G401.6 (cell line): ENCODE results near the gene ADAMTS15.

Source experiments
- FAIRE-seq: peaks from 2 replicates; lab custom pipeline; 2012; peaks lifted over from hg19 to GRCh38; lab: Jason Lieb, UNC

The ADAMTS15 gene

GRCh38 chr11:130418210-130418609 is 30.2 kb upstream of the ADAMTS15 start:
- FAIRE-seq: no peak

DNA sequence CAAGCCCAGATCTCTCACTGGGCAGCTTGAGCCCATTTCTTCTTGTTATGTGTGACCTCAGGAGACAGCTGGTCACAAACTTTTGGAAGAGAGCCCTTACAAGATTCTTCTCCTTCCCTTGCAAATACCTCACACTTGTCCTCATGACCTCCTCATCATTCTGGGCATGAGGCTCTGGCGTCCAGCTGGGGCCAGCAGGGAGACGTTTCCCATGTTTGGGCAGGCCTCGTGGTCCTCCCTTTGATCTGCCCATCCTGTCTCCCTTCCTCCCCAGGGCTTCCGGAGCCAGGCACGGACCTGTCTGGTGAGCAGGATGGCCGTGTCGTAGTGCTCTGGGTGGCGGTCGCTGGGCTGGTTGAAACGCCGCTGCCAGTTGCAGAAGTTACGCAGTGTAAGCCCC is 29.7 kb upstream of the ADAMTS15 start:
- no peak for FAIRE-seq

DNA sequence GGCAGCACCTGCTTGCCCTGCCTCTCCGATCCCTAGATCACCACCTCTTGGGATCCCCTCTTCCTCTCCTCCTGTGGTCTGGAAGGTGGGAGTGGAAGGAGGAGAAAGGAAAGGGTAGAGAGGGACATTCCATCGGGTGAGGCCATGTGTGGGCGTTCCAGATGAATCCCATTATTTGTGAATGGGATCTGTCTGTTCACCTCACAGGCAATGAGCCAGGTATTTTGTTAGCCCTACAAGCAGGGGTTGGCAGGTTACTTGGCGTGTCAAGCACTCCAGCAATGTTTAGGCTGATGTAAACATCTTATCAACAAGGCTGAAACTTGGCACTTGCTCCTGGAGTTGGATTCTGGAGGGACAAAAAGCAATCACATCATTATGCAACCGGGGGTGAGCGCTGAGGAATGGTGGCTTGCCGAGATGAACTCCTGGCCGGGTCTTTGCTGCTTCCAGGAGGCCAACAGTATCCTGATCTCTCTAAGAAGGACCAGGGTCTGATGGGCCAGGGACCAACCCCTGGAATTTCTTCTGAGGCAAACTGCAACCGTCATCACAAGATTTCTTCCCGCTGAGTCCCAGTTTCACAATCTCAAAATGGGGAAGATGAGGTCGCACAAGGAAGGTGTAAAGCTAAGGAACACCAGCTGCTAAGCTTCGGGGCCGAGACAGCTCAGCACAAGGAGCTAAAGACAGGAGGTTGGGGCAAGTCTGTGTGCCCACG is 27.8 kb upstream of the ADAMTS15 start:
- FAIRE-seq: no peak

DNA sequence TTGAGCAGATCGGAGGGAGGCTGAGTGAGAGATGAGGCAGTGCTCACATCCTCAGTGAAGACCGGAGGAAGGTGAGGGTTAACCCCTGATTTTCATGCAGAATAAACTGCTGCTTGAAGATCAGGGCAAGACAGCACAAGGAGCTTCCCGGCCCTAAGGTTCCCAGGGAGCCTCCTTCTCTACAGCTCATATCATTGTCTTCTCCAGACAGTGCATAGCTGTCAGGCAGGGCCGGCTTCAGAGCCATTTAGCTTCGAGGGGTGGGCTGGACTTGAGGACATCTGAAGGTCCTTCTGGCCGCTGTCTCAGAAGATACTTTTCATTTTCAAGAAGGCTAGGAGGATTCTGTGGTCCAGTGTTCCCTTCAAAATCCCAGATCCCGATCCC is 27.3 kb upstream of the ADAMTS15 start:
- FAIRE-seq: no peak

DNA sequence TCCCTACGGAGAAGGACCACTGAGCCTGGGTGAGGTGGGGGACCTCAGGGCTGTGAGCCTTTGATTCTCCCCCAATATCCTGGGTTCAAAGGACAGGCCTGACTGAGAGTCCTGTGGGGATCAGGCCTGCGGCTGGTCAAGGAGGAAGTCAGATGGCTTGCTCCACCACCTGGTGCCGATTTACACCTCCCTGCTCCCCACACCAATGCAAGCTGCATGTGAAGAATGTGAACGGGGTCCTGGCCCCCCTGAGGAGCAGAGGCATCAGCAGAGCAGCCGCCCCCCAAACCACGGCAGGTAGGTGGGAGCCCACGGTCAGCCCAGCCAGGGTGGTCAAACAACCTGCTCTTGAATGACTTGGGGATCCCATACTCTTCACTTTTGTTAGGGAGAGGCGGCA is 26.7 kb upstream of the ADAMTS15 start:
- FAIRE-seq: no peak

GRCh38 chr11:130422251-130422995 is 26.0 kb upstream of the ADAMTS15 start:
- FAIRE-seq: no peak

DNA sequence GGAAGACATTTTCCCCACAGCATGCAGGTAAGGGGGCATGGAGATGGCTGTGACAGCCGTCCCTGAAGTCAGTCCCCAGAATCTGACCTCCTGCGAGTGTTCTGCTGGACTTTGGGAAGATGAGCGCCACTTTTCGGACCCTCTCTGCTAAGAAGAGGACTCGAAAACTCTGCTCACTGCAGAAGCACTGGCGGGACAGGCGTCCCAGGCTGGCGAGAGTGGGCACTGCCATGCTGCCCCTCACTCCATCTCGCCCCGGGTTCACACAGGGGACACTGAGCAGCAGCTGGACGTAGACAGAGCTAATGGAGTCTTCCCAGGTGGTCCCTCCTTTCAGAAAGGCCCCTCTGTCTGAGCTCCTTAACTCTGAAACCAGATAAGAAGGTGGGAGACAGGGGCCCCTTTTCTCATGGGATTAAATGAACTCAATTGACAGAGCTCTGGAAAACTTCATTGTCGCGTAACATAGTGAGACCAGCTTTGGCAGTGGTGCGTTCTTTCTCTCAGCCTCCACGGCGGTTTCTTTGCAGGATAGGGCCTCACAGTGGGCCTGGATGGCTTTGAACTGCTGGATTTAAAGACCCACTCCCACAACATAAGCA is 24.8 kb upstream of the ADAMTS15 start:
- FAIRE-seq: no peak

GRCh38 chr11:130424613-130425140 is 23.8 kb upstream of the ADAMTS15 start:
- FAIRE-seq: no peak

DNA sequence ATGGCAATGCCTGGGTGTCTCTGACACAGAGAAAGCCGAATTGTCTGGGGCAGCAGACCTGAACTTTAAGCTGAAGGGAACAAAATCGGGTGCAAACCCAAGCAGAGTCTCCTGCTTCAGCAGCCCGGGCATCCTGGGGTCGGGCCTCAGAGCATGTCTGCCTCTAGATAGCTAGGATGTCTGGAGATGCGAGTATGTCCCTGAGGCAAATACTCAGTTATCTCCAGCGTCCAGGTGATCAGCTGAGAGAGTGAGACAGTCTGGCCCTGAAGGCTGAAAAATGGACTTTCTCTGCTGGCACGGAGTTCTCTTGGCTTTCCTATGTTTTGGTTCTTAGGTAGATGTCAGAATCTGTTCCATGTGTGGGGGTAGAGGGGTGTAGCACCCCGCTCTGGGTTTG is 23.3 kb upstream of the ADAMTS15 start:
- FAIRE-seq: no peak

- no peak for FAIRE-seq
Observed at GRCh38 chr11:130426223-130426836, 22.1 kb upstream of the ADAMTS15 start.

GRCh38 chr11:130426837-130427341 is 21.6 kb upstream of the ADAMTS15 start:
- no peak for FAIRE-seq

DNA sequence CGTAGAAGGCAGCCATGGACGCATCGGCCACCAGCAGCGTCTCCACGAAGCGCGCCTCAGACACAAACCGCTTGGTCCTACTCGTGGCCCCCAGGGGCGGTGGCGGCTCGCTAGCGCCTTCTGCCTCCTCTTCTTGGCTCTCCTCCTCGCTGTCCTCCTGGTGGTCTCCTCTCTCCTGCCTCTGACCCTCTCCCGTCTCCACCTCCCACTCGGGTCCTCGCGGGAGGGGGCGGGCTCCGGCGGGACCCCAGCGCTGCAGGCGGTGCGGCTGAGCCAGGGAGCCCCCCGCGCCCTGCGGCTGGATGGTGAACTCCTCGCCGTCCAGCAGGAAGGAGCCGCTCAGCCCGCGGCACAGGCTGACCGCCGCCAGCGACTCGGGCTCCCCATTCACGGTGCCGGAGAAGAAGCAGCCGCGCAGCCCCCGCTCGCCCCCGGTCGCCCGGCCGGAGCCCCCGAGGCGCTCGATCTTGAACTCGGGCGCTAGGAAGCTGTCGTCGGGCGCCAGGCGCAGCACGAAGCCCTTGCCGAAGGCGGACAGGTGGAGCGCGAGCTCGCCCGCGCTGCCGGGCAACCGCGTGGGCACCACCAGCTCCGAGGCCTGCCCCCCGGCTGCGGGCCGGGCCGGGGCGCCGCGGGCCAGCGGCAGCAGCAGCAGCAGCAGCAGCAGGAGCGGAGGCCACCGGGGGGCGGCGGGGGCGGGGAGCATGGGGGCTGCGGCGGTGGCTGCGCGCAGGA is 20.7 kb upstream of the ADAMTS15 start:
- FAIRE-seq: no peak

DNA sequence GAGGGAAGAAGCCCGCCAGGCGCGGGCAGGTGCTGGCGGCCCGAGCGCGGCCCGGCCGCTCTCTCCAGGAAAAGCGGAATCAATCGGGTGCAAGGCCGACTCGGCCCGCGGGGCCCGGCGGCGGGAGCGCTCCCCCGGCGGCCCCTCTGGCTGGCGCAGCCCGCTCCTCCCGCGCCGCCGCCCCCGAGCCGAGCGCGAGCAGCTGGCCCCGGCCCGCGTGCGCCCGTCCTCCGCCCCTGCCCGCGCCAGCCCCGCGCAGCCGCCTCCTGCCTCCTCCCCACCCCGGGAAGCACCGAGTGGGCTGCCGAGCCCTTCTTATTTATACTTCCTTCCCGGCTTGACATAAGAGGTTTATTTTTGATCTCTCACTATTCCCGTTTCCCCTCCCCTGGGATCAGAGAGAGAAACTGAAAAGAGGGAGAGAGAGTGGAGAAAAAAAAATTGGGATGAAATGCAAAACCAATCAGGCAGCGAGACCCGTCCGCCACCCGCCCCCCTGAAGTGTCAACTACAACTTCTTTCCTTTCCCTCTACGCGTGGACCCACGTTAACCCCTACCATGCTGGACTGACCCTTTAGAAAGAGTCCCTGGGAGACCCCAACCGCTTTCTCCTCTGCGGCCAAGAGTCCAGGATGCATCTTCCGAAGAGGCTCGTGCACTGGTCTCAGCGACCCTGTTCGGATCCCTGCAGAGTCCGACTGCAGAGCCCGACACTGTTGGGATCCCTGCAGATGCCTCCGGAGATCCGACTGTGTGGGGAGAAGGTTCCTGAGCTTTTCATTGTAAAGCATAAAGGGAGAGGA is 19.9 kb upstream of the ADAMTS15 start, which contains the start of gene ADAMTS8:
TSS of gene ADAMTS8 (minus strand) at position 294 of the 804 bp plus-strand sequence. CDS start 323 bp downstream, outside the sequence.
- FAIRE-seq: no peak

GRCh38 chr11:130429120-130429681 is 19.2 kb upstream of the ADAMTS15 start:
- no peak for FAIRE-seq

- no peak for FAIRE-seq
Observed at GRCh38 chr11:130429983-130430382, 18.5 kb upstream of the ADAMTS15 start.

GRCh38 chr11:130431331-130431773 is 17.1 kb upstream of the ADAMTS15 start:
- FAIRE-seq: no peak

- no peak for FAIRE-seq
Observed at GRCh38 chr11:130431801-130432200, 16.6 kb upstream of the ADAMTS15 start.

GRCh38 chr11:130433357-130433756 is 15.1 kb upstream of the ADAMTS15 start:
- no peak for FAIRE-seq

GRCh38 chr11:130434521-130435223 is 13.8 kb upstream of the ADAMTS15 start:
- FAIRE-seq: peak; percentile 91

GRCh38 chr11:130435671-130436070 is 12.8 kb upstream of the ADAMTS15 start:
- no peak for FAIRE-seq
